RCC 7860 (cell line): ENCODE results near the gene EFNA4.

Experiments used
- DNase-seq: peaks from one replicate; pipeline ENCODE4 v3.0.0-alpha.2; 2015; ENCODE audit warnings: low spot score
- FAIRE-seq: peaks from 2 replicates; lab custom pipeline; 2012; peaks lifted over from hg19 to GRCh38; lab: Jason Lieb, UNC

EFNA4 gene

GRCh38 chr1:155085504-155086127 lies 22.1 kb downstream of the EFNA4 start:
- FAIRE-seq (no peak), DNase-seq (peak; percentile 31)

- FAIRE-seq: no peak
These were observed 22.7 kb downstream of the EFNA4 start for GRCh38 chr1:155086128-155086741.

GRCh38 chr1:155086856-155087535 lies 23.5 kb downstream of the EFNA4 start:
- DNase-seq: no peak
- FAIRE-seq: no peak

More at GRCh38 chr1:155086128-155086741, 22.7 kb downstream of the EFNA4 start:
- peak; percentile 8 for DNase-seq

GRCh38 chr1:155091071-155092051 lies 27.8 kb downstream of the EFNA4 start:
- peak; percentile 47 for DNase-seq
- FAIRE-seq: no peak

GRCh38 chr1:155092131-155092530 lies 28.6 kb downstream of the EFNA4 start:
- DNase-seq (no peak), FAIRE-seq (no peak)

- no peak for DNase-seq
- FAIRE-seq: no peak
These were observed 29.1 kb downstream of the EFNA4 start for GRCh38 chr1:155092641-155093040.

GRCh38 chr1:155093911-155094621 lies 30.5 kb downstream of the EFNA4 start:
- DNase-seq (peak; percentile 21), FAIRE-seq (no peak)

- DNase-seq (no peak), FAIRE-seq (no peak)
These were observed 31.0 kb downstream of the EFNA4 start for GRCh38 chr1:155094622-155094948.

GRCh38 chr1:155099331-155099730 lies 35.8 kb downstream of the EFNA4 start:
- DNase-seq (no peak), FAIRE-seq (no peak)

GRCh38 chr1:155103325-155103724 lies 39.8 kb downstream of the EFNA4 start:
- FAIRE-seq: no peak

GRCh38 chr1:155104605-155105534 lies 41.3 kb downstream of the EFNA4 start:
- DNase-seq (no peak), FAIRE-seq (no peak)

More at GRCh38 chr1:155103325-155103724, 39.8 kb downstream of the EFNA4 start:
- DNase-seq: no peak

GRCh38 chr1:155105604-155106011 lies 42.1 kb downstream of the EFNA4 start:
- no peak for FAIRE-seq
- no peak for DNase-seq

- DNase-seq: no peak
- FAIRE-seq: no peak
These were observed 43.3 kb downstream of the EFNA4 start for GRCh38 chr1:155106862-155107261.

GRCh38 chr1:155107309-155108264 lies 44.0 kb downstream of the EFNA4 start:
- FAIRE-seq: no peak
- no peak for DNase-seq

GRCh38 chr1:155108296-155108695 lies 44.8 kb downstream of the EFNA4 start:
- DNase-seq: no peak
- no peak for FAIRE-seq

GRCh38 chr1:155110381-155110780 lies 46.8 kb downstream of the EFNA4 start:
- DNase-seq: no peak
- no peak for FAIRE-seq

- no peak for FAIRE-seq
- DNase-seq: no peak
These were observed 47.3 kb downstream of the EFNA4 start for GRCh38 chr1:155110826-155111225.

GRCh38 chr1:155113450-155113980 lies 50.0 kb downstream of the EFNA4 start:
- FAIRE-seq (no peak), DNase-seq (no peak)
